ENCODE measurements around the gene C16orf54. TPM values are rescaled to one million over a fixed set of nuclear protein-coding genes. Genes with fewer than 3 reads are reported as not detected.

C16orf54 gene
- total RNA-seq, 1 experiment from 2014 or later = not detected

GRCh38 chr16:29714972-29715371, 30.8 kb downstream of the C16orf54 start:
- H4K91ac ChIP-seq (ENCODE audit: insufficient read length, low read depth, low read length) = no peak overlapping the region
- no peak overlapping the region for H2AK5ac ChIP-seq (ENCODE audit: insufficient read length, low read length)
- WGBS (ENCODE audit: extremely low coverage, insufficient read length, low lambda C conversion rate) = no CpG with 5 or more reads among the region's 1 CpG
- DNase-seq = no peak
- no peak overlapping the region for H3T11ph ChIP-seq (ENCODE audit: low read length)
- peaks cover 3% of the 10 kb centered on the region; the same call in 1 of the 2 replicates for H3K4me1 ChIP-seq (ENCODE audit: insufficient read depth, low read length)
- H2BK20ac ChIP-seq (ENCODE audit: low read depth, low read length, poor library complexity, severe bottlenecking) = no peak overlapping the region
- no peaks in the 10 kb centered on the region for H4K20me1 ChIP-seq (ENCODE audit: control insufficient read depth, insufficient read depth, insufficient read length)
- H3K9me3 ChIP-seq (ENCODE audit: control insufficient read depth, low read depth, low read length) = no peaks in the 10 kb centered on the region
- H3K9me3 Mint-ChIP-seq = peaks cover 0 to 4% of the 10 kb centered on the region in 2 experiments; a peak in 1 of 5 replicates
- H2BK15ac ChIP-seq (ENCODE audit: low read depth, low read length) = no peak overlapping the region
- H3K18ac ChIP-seq (ENCODE audit: insufficient read length, low read depth, low read length) = no peak overlapping the region
- peaks cover 14% of the 10 kb centered on the region; the same call in 1 of the 2 replicates for H3K79me2 ChIP-seq (ENCODE audit: insufficient read depth, low read length)
- peaks cover 9% of the 10 kb centered on the region for H3K23me2 ChIP-seq (ENCODE audit: insufficient read length, low read depth, low read length, poor library complexity, severe bottlenecking)
- H2BK12ac ChIP-seq (ENCODE audit: insufficient read length, low read depth, low read length) = no peak overlapping the region
- TF ChIP-seq CTCF (conservative IDR thresholded peaks at IDR 0.05) = no peak
- no peak overlapping the region for H2BK5ac ChIP-seq (ENCODE audit: insufficient read length, low read length)
- H2BK120ac ChIP-seq (ENCODE audit: low read depth, low read length, poor library complexity, severe bottlenecking) = no peak overlapping the region
- no peak overlapping the region for H3K4me2 ChIP-seq (ENCODE audit: insufficient read depth, insufficient read length, low read length)
- H3K4ac ChIP-seq (ENCODE audit: low read depth, low read length) = no peak overlapping the region
- no peaks in the 10 kb centered on the region for H3K27me3 Mint-ChIP-seq (ENCODE audit: low read depth)
- H4K5ac ChIP-seq (ENCODE audit: insufficient read length, low read depth, low read length) = no peak overlapping the region
- H3K4me3 Mint-ChIP-seq = no peak overlapping the region; a peak in 1 of 5 replicates
- no peak overlapping the region for H4K8ac ChIP-seq (replicated peaks; ENCODE audit: insufficient read length, low read depth, low read length)
- no peaks in the 10 kb centered on the region for H3K27me3 ChIP-seq (ENCODE audit: insufficient read depth, low read length)
- H3K23ac ChIP-seq (ENCODE audit: insufficient read length, low read depth, low read length) = no peak overlapping the region
- no peak overlapping the region for H3K56ac ChIP-seq (ENCODE audit: insufficient read length, low read depth, low read length)
- no peak overlapping the region for H3K9ac ChIP-seq (ENCODE audit: extremely low read depth, insufficient read length, low read length)
- H3K79me1 ChIP-seq (ENCODE audit: insufficient read depth, low read depth, low read length, poor library complexity, severe bottlenecking) = peaks cover 5% of the 10 kb centered on the region
- peaks cover 57 to 80% (median 61%) of the 10 kb centered on the region in 3 experiments for H3K36me3 Mint-ChIP-seq (ENCODE audit: insufficient read depth in 1 of 3, low read depth in 3 of 3)
- H2AFZ ChIP-seq (ENCODE audit: low read length) = no peak overlapping the region
- H3K14ac ChIP-seq (ENCODE audit: insufficient read depth, low read length) = no peak overlapping the region
- no peak overlapping the region for H3K27ac ChIP-seq (ENCODE audit: insufficient read length, low read depth, low read length)
- H3K27ac Mint-ChIP-seq = peak overlapping the region in 1 of 3 experiments; percentile 25; a peak in 1 of 7 replicates
- peaks cover 43 to 47% of the 10 kb centered on the region in 2 experiments for H3K4me1 Mint-ChIP-seq

All from H9 (cell line).